Inferior parietal cortex (tissue), 1 donor: Measurements from ENCODE around the gene AATK.
"Not testable (repeated sequence)": the region's sequence is repeated elsewhere in the genome, so short reads cannot be mapped to it uniquely, and the experiment has no call there.

Experiments
- DNase-seq: peaks from one replicate; pipeline ENCODE4 v3.0.0-alpha.2; 2016; ENCODE audit errors: extremely low spot score

AATK gene

GRCh38 chr17:81161536-81161935 lies 4.5 kb downstream of the AATK start:
- DNase-seq: no peak

GRCh38 chr17:81160747-81161453 lies 5.1 kb downstream of the AATK start:
- no peak for DNase-seq

- no peak for DNase-seq
Measured at GRCh38 chr17:81160306-81160705, 5.7 kb downstream of the AATK start.

- no peak for DNase-seq
Measured at GRCh38 chr17:81159611-81160265, 6.3 kb downstream of the AATK start.

GRCh38 chr17:81158688-81159590 lies 7.1 kb downstream of the AATK start:
- no peak for DNase-seq

- no peak for DNase-seq
Measured at GRCh38 chr17:81157848-81158687, 8.0 kb downstream of the AATK start.

GRCh38 chr17:81156866-81157805 lies 8.9 kb downstream of the AATK start:
- no peak for DNase-seq

GRCh38 chr17:81154961-81155360 lies 11.1 kb downstream of the AATK start:
- no peak for DNase-seq

GRCh38 chr17:81154016-81154415 lies 12.0 kb downstream of the AATK start:
- DNase-seq: not testable (repeated sequence)

GRCh38 chr17:81153340-81153803 lies 12.6 kb downstream of the AATK start:
- peak; percentile 83 for DNase-seq

- no peak for DNase-seq
Measured at GRCh38 chr17:81152288-81152828, 13.7 kb downstream of the AATK start.

- DNase-seq: no peak
Measured at GRCh38 chr17:81151278-81151677, 14.7 kb downstream of the AATK start.

- DNase-seq: no peak
Measured at GRCh38 chr17:81150377-81151077, 15.5 kb downstream of the AATK start.

GRCh38 chr17:81148986-81149533 lies 17.0 kb downstream of the AATK start:
- no peak for DNase-seq

GRCh38 chr17:81148571-81148970 lies 17.4 kb downstream of the AATK start:
- no peak for DNase-seq

- no peak for DNase-seq
Measured at GRCh38 chr17:81147701-81148100, 18.3 kb downstream of the AATK start.

GRCh38 chr17:81146208-81146607 lies 19.8 kb downstream of the AATK start:
- DNase-seq: not testable (repeated sequence)

- no peak for DNase-seq
Measured at GRCh38 chr17:81144423-81144781, 21.6 kb downstream of the AATK start.
